Suprapubic skin (tissue), 4 donors: Measurements from ENCODE around the gene CD40LG. TPM values are rescaled to one million over a fixed set of nuclear protein-coding genes. Genes with fewer than 3 reads are reported as not detected.

Experiments
- DNase-seq, 2 donors: peaks; one replicate each; pipeline ENCODE4 v3.0.0-alpha.2; 2019; ENCODE audit warnings: low spot score in 2 of 2
- H3K27ac ChIP-seq: fragments of 200-600 bp; sonication (generic); one replicate; pipeline ENCODE4 v1.5.1; 2019
- H3K27me3 ChIP-seq: fragments of 200-600 bp; sonication (generic); one replicate; pipeline ENCODE4 v1.5.1; 2019
- H3K36me3 ChIP-seq: fragments of 200-600 bp; sonication (generic); one replicate; pipeline ENCODE4 v1.5.1; 2019
- H3K4me1 ChIP-seq: fragments of 200-600 bp; sonication (generic); one replicate; pipeline ENCODE4 v1.5.1; 2019
- H3K4me3 ChIP-seq: fragments of 200-600 bp; sonication (generic); one replicate; pipeline ENCODE4 v1.5.1; 2019; ENCODE audit warnings: mild to moderate bottlenecking
- H3K9me3 ChIP-seq: fragments of 200-600 bp; sonication (generic); one replicate; pipeline ENCODE4 v1.5.1; 2019
- EP300 ChIP-seq: sonication (generic); formaldehyde crosslinking; IDR thresholded peaks from one replicate; pipeline ENCODE4 v1.6.1; 2017; ENCODE audit warnings: antibody characterized with exemption
- POLR2A ChIP-seq, 2 donors: fragments of 450-650 bp; IDR thresholded peaks; one replicate each; pipeline ENCODE4 v1.6.1; 2017; ENCODE audit warnings: antibody characterized with exemption in 2 of 2, mild to moderate bottlenecking in 2 of 2, moderate library complexity in 2 of 2
- POLR2AphosphoS5 ChIP-seq, 3 donors: sonication (generic); formaldehyde crosslinking; IDR thresholded peaks; one replicate each; pipeline ENCODE4 v1.6.1; 2017; ENCODE audit warnings: antibody characterized with exemption in 3 of 3
- WGBS: methylation state at CpG from one replicate; pipeline ENCODE4 v1.1.5; 2018; 5-methylcytosine and 5-hydroxymethylcytosine counted together
- total RNA-seq, 4 donors: library from RNA; depleted of rRNA; stranded (reverse); fragments of >200 nt; gene quantifications; one replicate each; pipeline ENCODE4 v1.1.0, GENCODE V29; 2016
- TF ChIP-seq, protein P1 (sequence below), 2 donors: fragments of 200-600 bp in 1 of 2; fragments of 450-650 bp in 1 of 2; sonication (generic) in 1 of 2; IDR thresholded peaks; one replicate each; pipeline ENCODE4 v1.5.1; 2016 to 2019; ENCODE audit warnings: antibody characterized with exemption in 2 of 2, mild to moderate bottlenecking in 1 of 2, moderate library complexity in 1 of 2

CD40LG gene
- total RNA-seq, 4 donors from 2014 or later, result not detected

- Histone ChIP-seq H3K27ac (no peak overlapping the region), H3K9me3 (no peaks in the 10 kb centered on the region), H3K27me3 (no peaks in the 10 kb centered on the region), H3K4me3 (no peak overlapping the region), H3K36me3 (peaks cover 7% of the 10 kb centered on the region), H3K4me1 (no peaks in the 10 kb centered on the region)
- no peak for DNase-seq
- no peak for TF ChIP-seq POLR2AphosphoS5 (IDR thresholded peaks at IDR 0.05)
- TF ChIP-seq, protein P1, sequence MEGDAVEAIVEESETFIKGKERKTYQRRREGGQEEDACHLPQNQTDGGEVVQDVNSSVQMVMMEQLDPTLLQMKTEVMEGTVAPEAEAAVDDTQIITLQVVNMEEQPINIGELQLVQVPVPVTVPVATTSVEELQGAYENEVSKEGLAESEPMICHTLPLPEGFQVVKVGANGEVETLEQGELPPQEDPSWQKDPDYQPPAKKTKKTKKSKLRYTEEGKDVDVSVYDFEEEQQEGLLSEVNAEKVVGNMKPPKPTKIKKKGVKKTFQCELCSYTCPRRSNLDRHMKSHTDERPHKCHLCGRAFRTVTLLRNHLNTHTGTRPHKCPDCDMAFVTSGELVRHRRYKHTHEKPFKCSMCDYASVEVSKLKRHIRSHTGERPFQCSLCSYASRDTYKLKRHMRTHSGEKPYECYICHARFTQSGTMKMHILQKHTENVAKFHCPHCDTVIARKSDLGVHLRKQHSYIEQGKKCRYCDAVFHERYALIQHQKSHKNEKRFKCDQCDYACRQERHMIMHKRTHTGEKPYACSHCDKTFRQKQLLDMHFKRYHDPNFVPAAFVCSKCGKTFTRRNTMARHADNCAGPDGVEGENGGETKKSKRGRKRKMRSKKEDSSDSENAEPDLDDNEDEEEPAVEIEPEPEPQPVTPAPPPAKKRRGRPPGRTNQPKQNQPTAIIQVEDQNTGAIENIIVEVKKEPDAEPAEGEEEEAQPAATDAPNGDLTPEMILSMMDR (IDR thresholded peaks at IDR 0.05), result no peak
- no peak for TF ChIP-seq POLR2A (IDR thresholded peaks at IDR 0.05)
- no peak for TF ChIP-seq EP300
- WGBS, result 63% methylated on average over 10 of the region's 10 CpGs
These were observed 19.6 kb downstream of the CD40LG start for GRCh38 chrX:136667446-136668168.

GRCh38 chrX:136671006-136671610 lies 23.1 kb downstream of the CD40LG start:
- no peaks in the 10 kb centered on the region for H3K9me3 ChIP-seq
- TF ChIP-seq, protein P1 (IDR thresholded peaks at IDR 0.05), result no peak
- TF ChIP-seq POLR2A (IDR thresholded peaks at IDR 0.05) (no peak), EP300 (no peak), POLR2AphosphoS5 (IDR thresholded peaks at IDR 0.05) (no peak)
- no peak for DNase-seq
- H3K4me3 ChIP-seq, result no peak overlapping the region
- H3K27ac ChIP-seq, result no peak overlapping the region
- H3K36me3 ChIP-seq, result peaks cover 7% of the 10 kb centered on the region
- 81% methylated on average over 3 of the region's 3 CpGs for WGBS
- no peaks in the 10 kb centered on the region for H3K27me3 ChIP-seq
- no peaks in the 10 kb centered on the region for H3K4me1 ChIP-seq

DNA sequence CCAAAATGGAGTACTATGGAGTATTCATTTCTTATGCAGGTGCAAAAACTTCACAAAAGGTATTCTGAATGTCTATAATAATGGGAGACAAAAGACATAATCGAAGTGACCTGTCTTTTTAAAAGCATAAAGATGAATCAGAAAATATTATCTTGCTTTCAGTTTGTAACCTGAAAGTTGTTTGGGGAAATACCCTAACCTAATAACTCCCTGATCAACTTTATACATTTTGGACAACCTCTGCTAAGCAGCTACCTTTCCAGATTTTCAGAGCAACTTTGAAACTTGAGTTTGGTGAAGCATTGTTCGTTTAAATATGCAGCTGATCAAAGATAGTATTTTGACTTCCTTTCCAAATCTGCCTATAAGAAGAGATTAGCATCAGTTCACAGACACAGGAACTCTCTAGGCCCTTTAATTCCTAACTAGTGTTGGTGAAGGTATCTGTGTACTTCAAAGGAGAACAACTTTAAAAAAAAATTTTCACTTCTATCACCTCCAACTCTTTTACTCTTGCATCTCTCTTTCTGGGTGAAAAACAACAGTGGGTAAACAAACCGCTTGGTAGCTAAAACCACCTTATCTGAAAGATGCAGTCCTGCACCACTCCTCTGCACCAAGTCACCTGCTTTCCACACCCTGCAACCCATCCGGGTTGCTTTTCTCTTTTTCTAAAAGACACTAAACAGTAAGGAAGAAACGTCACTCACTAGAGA lies 26.5 kb downstream of the CD40LG start:
- no peak for TF ChIP-seq POLR2A (IDR thresholded peaks at IDR 0.05)
- TF ChIP-seq, protein P1 (IDR thresholded peaks at IDR 0.05), result no peak
- no peak for TF ChIP-seq EP300
- no peak for TF ChIP-seq POLR2AphosphoS5 (IDR thresholded peaks at IDR 0.05)
- H3K27me3 ChIP-seq, result no peaks in the 10 kb centered on the region
- no peaks in the 10 kb centered on the region for H3K4me1 ChIP-seq
- peaks cover 4% of the 10 kb centered on the region for H3K36me3 ChIP-seq
- no peak for DNase-seq
- H3K9me3 ChIP-seq, result no peaks in the 10 kb centered on the region
- no peak overlapping the region for H3K4me3 ChIP-seq
- H3K27ac ChIP-seq, result no peak overlapping the region
- WGBS, result 44% methylated on average over 5 of the region's 5 CpGs

- 66% methylated on average over 6 of the region's 6 CpGs for WGBS
- Histone ChIP-seq H3K9me3 (no peaks in the 10 kb centered on the region), H3K27me3 (no peaks in the 10 kb centered on the region), H3K4me3 (no peak overlapping the region), H3K36me3 (no peaks in the 10 kb centered on the region), H3K27ac (no peak overlapping the region), H3K4me1 (no peaks in the 10 kb centered on the region)
- no peak for DNase-seq
- TF ChIP-seq EP300, result no peak
- no peak for TF ChIP-seq POLR2AphosphoS5 (IDR thresholded peaks at IDR 0.05)
- TF ChIP-seq, protein P1 (IDR thresholded peaks at IDR 0.05), result no peak
- no peak for TF ChIP-seq POLR2A (IDR thresholded peaks at IDR 0.05)
These were observed 31.6 kb downstream of the CD40LG start for GRCh38 chrX:136679531-136679930.

- TF ChIP-seq POLR2AphosphoS5 (IDR thresholded peaks at IDR 0.05), result no peak
- TF ChIP-seq, protein P1 (IDR thresholded peaks at IDR 0.05), result no peak
- TF ChIP-seq POLR2A (IDR thresholded peaks at IDR 0.05), result no peak
- no peaks in the 10 kb centered on the region for H3K9me3 ChIP-seq
- WGBS, result 70% methylated on average over 5 of the region's 5 CpGs
- H3K27ac ChIP-seq, result no peak overlapping the region
- DNase-seq, result no peak
- H3K27me3 ChIP-seq, result no peaks in the 10 kb centered on the region
- no peaks in the 10 kb centered on the region for H3K4me1 ChIP-seq
- no peaks in the 10 kb centered on the region for H3K36me3 ChIP-seq
- H3K4me3 ChIP-seq, result no peak overlapping the region
These were observed 36.2 kb downstream of the CD40LG start for GRCh38 chrX:136684120-136684519.
